Kidney epithelial cell (primary cell): ENCODE results near the gene TRIM46. TPM values are rescaled to one million over a fixed set of nuclear protein-coding genes. Genes with fewer than 3 reads are reported as not detected.
A peak's percentile ranks its signal among the peaks of the same experiment; 100 is the strongest.

Experiments used
- DNase-seq: peaks from one replicate; pipeline ENCODE4 v3.0.0-alpha.2; 2010; ENCODE audit warnings: low read depth
- H3K27me3 ChIP-seq: 2 replicates; pipeline ENCODE4 v1.6.0; 2011; ENCODE audit warnings: low read length; ENCODE audit not compliant: control insufficient read depth, insufficient read depth
- H3K36me3 ChIP-seq: 2 replicates; pipeline ENCODE4 v1.5.1; 2011; ENCODE audit warnings: low read length; ENCODE audit not compliant: control insufficient read depth, insufficient read depth
- H3K4me3 ChIP-seq: 2 replicates; pipeline ENCODE4 v1.5.1; 2011; ENCODE audit warnings: low read depth, mild to moderate bottlenecking, control low read depth, low read length
- CTCF ChIP-seq: IDR thresholded peaks from 2 replicates; pipeline ENCODE4 v1.5.1; 2011; ENCODE audit warnings: mild to moderate bottlenecking, moderate library complexity, low read length, control low read depth, inconsistent platforms; ENCODE audit not compliant: insufficient read depth, poor library complexity, severe bottlenecking
- total RNA-seq: library from RNA; depleted of rRNA; stranded (reverse); fragments of >200 nt; gene quantifications from 2 replicates; pipeline ENCODE4 v1.2.3, GENCODE V29; 2015

Gene TRIM46
- total RNA-seq, 1 donor from 2014 or later, result 7.1 TPM

GRCh38 chr1:155205969-155206593 is 32.4 kb downstream of the TRIM46 start:
- no peak for DNase-seq
- H3K4me3 ChIP-seq, result no peak overlapping the region
- TF ChIP-seq CTCF, result no peak

GRCh38 chr1:155206891-155207805 is 33.5 kb downstream of the TRIM46 start:
- no peak for DNase-seq
- H3K27me3 ChIP-seq, result no peaks in the 10 kb centered on the region
- H3K36me3 ChIP-seq, result no peaks in the 10 kb centered on the region
- peak; percentile 93 for TF ChIP-seq CTCF
- H3K4me3 ChIP-seq, result peak overlapping the region; percentile 75

More at GRCh38 chr1:155205969-155206593, 32.4 kb downstream of the TRIM46 start:
- Histone ChIP-seq H3K27me3 (no peaks in the 10 kb centered on the region), H3K36me3 (no peaks in the 10 kb centered on the region)

GRCh38 chr1:155207806-155208540 is 34.3 kb downstream of the TRIM46 start, which contains the start of gene THBS3:
TSS of gene THBS3 (minus strand) at chr1:155207897. CDS start at chr1:155207876, 21 bp downstream.
- no peak for TF ChIP-seq CTCF
- H3K27me3 ChIP-seq, result no peaks in the 10 kb centered on the region
- H3K4me3 ChIP-seq, result peak within 1 kb of the TSS; percentile 75
- H3K36me3 ChIP-seq, result no peaks in the 10 kb centered on the region
- DNase-seq, result no peak

GRCh38 chr1:155208541-155209311 is 35.1 kb downstream of the TRIM46 start, which contains the start of gene MTX1:
TSS of gene MTX1 (plus strand) at chr1:155208695. CDS start at chr1:155208805, 110 bp downstream.
- DNase-seq, result no peak
- H3K4me3 ChIP-seq, result peak within 1 kb of the TSS; percentile 75
- no peak for TF ChIP-seq CTCF
- H3K27me3 ChIP-seq, result no peaks in the 10 kb centered on the region
- no peaks in the 10 kb centered on the region for H3K36me3 ChIP-seq

GRCh38 chr1:155209312-155209721 is 35.7 kb downstream of the TRIM46 start:
- Histone ChIP-seq H3K4me3 (peak overlapping the region; percentile 75), H3K27me3 (no peaks in the 10 kb centered on the region), H3K36me3 (no peaks in the 10 kb centered on the region)
- no peak for DNase-seq
- TF ChIP-seq CTCF, result no peak
